GM12878 (cell line): Measurements from ENCODE around the gene TXLNG. TPM values are rescaled to one million over a fixed set of nuclear protein-coding genes. Genes with fewer than 3 reads are reported as not detected.
A peak's percentile ranks its signal among the peaks of the same experiment; 100 is the strongest.

ENCODE experiments used
- ATF2 ChIP-seq: IDR thresholded peaks from 2 replicates; pipeline ENCODE4 v1.6.1; 2012; ENCODE audit warnings: low read length, inconsistent platforms
- BHLHE40 ChIP-seq, 2 experiments: fragments of 450-650 bp in 1 of 2; IDR thresholded peaks; 2 replicates each; pipeline ENCODE4 v1.6.1; 2011 to 2017; ENCODE audit warnings: low read depth in 2 of 2, borderline replicate concordance in 1 of 2, improper control_type of control experiment in 1 of 2, low read length in 1 of 2, mild to moderate bottlenecking in 1 of 2
- CHD4 ChIP-seq: fragments of 200-600 bp; sonication (generic); IDR thresholded peaks from 2 replicates; pipeline ENCODE4 v1.6.1; 2016; ENCODE audit warnings: mild to moderate bottlenecking
- E2F8 ChIP-seq: fragments of 450-650 bp; IDR thresholded peaks from 2 replicates; pipeline ENCODE4 v1.6.1; 2018; ENCODE audit warnings: mild to moderate bottlenecking, low read depth, moderate library complexity; ENCODE audit not compliant: partially characterized antibody
- FOXK2 ChIP-seq: fragments of 450-650 bp; IDR thresholded peaks from 2 replicates; pipeline ENCODE4 v1.6.1; 2017; ENCODE audit warnings: mild to moderate bottlenecking, moderate library complexity
- IRF4 ChIP-seq: IDR thresholded peaks from 2 replicates; pipeline ENCODE4 v1.6.1; 2011; ENCODE audit warnings: low read depth, low read length
- JUNB ChIP-seq: IDR thresholded peaks from 2 replicates; pipeline ENCODE4 v1.6.1; 2016; ENCODE audit warnings: antibody characterized with exemption, mild to moderate bottlenecking
- KDM1A ChIP-seq: fragments of 200-600 bp; sonication (generic); IDR thresholded peaks from 2 replicates; pipeline ENCODE4 v1.6.1; 2016; ENCODE audit warnings: borderline replicate concordance
- MTA3 ChIP-seq: IDR thresholded peaks from 2 replicates; pipeline ENCODE4 v1.6.1; 2012; ENCODE audit warnings: low read length, inconsistent platforms, borderline replicate concordance
- MYC ChIP-seq: IDR thresholded peaks from 2 replicates; pipeline ENCODE4 v1.6.1; 2011; ENCODE audit warnings: mild to moderate bottlenecking, low read length, moderate library complexity, inconsistent platforms; ENCODE audit not compliant: insufficient read depth, insufficient replicate concordance, insufficient read length, severe bottlenecking
- NFXL1 ChIP-seq: fragments of 450-650 bp; IDR thresholded peaks from 2 replicates; pipeline ENCODE4 v1.6.1; 2017; ENCODE audit warnings: antibody characterized with exemption, mild to moderate bottlenecking, borderline replicate concordance
- NFYA ChIP-seq: IDR thresholded peaks from 2 replicates; pipeline ENCODE4 v1.6.1; 2011; ENCODE audit warnings: low read depth, mild to moderate bottlenecking, low read length, improper control_type of control experiment, borderline replicate concordance
- POLR2A ChIP-seq: IDR thresholded peaks from 2 replicates; pipeline ENCODE4 v1.6.1; 2011; ENCODE audit warnings: low read depth, mild to moderate bottlenecking, low read length
- POLR2AphosphoS5 ChIP-seq: IDR thresholded peaks from 2 replicates; pipeline ENCODE4 v1.6.1; 2011; ENCODE audit warnings: mild to moderate bottlenecking, low read length, inconsistent platforms
- POU2F2 ChIP-seq: IDR thresholded peaks from 3 replicates; pipeline ENCODE4 v1.6.1; 2011; ENCODE audit warnings: low read depth, mild to moderate bottlenecking, low read length, borderline replicate concordance
- RFX5 ChIP-seq: IDR thresholded peaks from 2 replicates; pipeline ENCODE4 v1.6.1; 2011; ENCODE audit warnings: low read depth, low read length, improper control_type of control experiment
- SIN3A ChIP-seq: IDR thresholded peaks from 2 replicates; pipeline ENCODE4 v1.6.1; 2012; ENCODE audit warnings: low read depth, low read length, improper control_type of control experiment
- SIX5 ChIP-seq: IDR thresholded peaks from 2 replicates; pipeline ENCODE4 v1.6.1; 2011; ENCODE audit warnings: mild to moderate bottlenecking, low read depth, low read length, moderate library complexity; ENCODE audit not compliant: severe bottlenecking
- SMARCA5 ChIP-seq: fragments of 450-650 bp; IDR thresholded peaks from 2 replicates; pipeline ENCODE4 v1.6.1; 2017; ENCODE audit warnings: mild to moderate bottlenecking
- SRF ChIP-seq, 2 experiments: IDR thresholded peaks; 2 replicates each; pipeline ENCODE4 v1.6.1; 2011; ENCODE audit warnings: low read depth in 2 of 2, low read length in 2 of 2, mild to moderate bottlenecking in 1 of 2, moderate library complexity in 1 of 2
- TAF1 ChIP-seq: IDR thresholded peaks from 2 replicates; pipeline ENCODE4 v1.6.1; 2011; ENCODE audit warnings: mild to moderate bottlenecking, low read depth, low read length, borderline replicate concordance
- ZNF217 ChIP-seq: fragments of 450-650 bp; IDR thresholded peaks from 2 replicates; pipeline ENCODE4 v1.6.1; 2017; ENCODE audit warnings: antibody characterized with exemption, mild to moderate bottlenecking
- ZNF24 ChIP-seq: fragments of 450-650 bp; IDR thresholded peaks from 2 replicates; pipeline ENCODE4 v1.6.1; 2017; ENCODE audit warnings: antibody characterized with exemption, mild to moderate bottlenecking
- polyA plus RNA-seq, 11 experiments: library from polyadenylated mRNA; depleted of rRNA in 4 of 11; unstranded in 6 of 11; stranded (reverse) in 5 of 11; fragments of >200 nt; fragmentation: Nextera tagmentation in 4 of 11; fragmentation: Illumina TruSeq in 1 of 11; extraction: Ambion mirVana in 4 of 11; extraction: Trizol in 1 of 11; gene quantifications; 1 replicate in 1 of 11; 2 replicates in 10 of 11; pipeline versions ENCODE4 v1.2.1 to v1.2.3, GENCODE V29; 2011 to 2016; ENCODE audit warnings: inconsistent platforms in 2 of 11, missing spikeins in 2 of 11, low read depth in 1 of 11
- total RNA-seq, 4 experiments: library from RNA; depleted of rRNA in 3 of 4; stranded (reverse); fragments of >200 nt in 3 of 4; fragmentation: Illumina TruSeq in 1 of 4; extraction: Trizol in 1 of 4; gene quantifications; 2 replicates each; pipeline versions ENCODE4 v1.2.1 to v1.2.3, GENCODE V29; 2013 to 2021
- TF ChIP-seq, protein P1 (sequence below): fragments of 450-650 bp; conservative IDR thresholded peaks from 2 replicates; pipeline ENCODE4 v1.6.1; 2017; ENCODE audit warnings: mild to moderate bottlenecking, moderate library complexity

TXLNG gene
- total and polyA plus RNA-seq, 10 of the 15 experiments (the other 5 are each of a cell fraction or from before 2014, with no cell fraction given): 9.9 to 40.7 (median 19.5) TPM

DNA sequence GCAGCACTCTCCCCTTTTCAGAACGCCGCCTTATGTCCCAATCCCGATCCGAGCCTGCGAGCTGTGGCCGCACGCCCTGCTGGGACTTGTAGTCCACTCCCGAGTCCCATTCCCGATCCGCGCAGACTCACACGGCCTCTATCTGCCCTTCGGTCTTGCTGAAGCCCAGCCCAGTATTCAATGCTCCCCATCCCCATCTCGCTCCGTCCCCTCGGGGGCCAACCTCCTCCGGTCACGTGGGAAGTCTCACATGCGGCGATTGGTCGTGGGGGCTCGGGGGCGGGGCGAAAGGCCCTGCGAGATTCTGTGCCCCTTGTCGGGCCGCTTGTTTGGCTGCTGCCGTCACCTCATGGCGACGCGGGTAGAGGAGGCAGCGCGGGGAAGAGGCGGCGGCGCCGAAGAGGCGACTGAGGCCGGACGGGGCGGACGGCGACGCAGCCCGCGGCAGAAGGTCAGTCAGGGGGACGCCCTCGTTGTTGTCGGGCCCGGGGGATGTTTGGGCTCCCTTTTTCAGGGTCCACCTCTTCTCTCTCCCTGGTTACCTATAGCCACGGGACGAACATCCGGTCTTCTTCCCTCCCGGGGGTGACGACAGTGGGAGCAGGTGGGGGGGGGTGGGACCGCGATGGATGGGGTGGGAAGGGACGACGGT is at the start of gene TXLNG (continued):
- no peak; the same call in 1 of the 2 replicates for TF ChIP-seq SMARCA5
- TF ChIP-seq SRF (IDR thresholded peaks at IDR 0.05; ENCODE audit: low read depth in 2 of 2, low read length in 2 of 2): peak in 1 of 2 experiments; percentile 75; a peak in 2 of 4 replicates
- no peak for TF ChIP-seq NFXL1
- peak; percentile 19 for TF ChIP-seq MYC
- TF ChIP-seq, protein P1, sequence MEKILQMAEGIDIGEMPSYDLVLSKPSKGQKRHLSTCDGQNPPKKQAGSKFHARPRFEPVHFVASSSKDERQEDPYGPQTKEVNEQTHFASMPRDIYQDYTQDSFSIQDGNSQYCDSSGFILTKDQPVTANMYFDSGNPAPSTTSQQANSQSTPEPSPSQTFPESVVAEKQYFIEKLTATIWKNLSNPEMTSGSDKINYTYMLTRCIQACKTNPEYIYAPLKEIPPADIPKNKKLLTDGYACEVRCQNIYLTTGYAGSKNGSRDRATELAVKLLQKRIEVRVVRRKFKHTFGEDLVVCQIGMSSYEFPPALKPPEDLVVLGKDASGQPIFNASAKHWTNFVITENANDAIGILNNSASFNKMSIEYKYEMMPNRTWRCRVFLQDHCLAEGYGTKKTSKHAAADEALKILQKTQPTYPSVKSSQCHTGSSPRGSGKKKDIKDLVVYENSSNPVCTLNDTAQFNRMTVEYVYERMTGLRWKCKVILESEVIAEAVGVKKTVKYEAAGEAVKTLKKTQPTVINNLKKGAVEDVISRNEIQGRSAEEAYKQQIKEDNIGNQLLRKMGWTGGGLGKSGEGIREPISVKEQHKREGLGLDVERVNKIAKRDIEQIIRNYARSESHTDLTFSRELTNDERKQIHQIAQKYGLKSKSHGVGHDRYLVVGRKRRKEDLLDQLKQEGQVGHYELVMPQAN: peak; percentile 42
- TF ChIP-seq ZNF24: no peak
- TF ChIP-seq BHLHE40 (IDR thresholded peaks at IDR 0.05; ENCODE audit: borderline replicate concordance in 1 of 2, low read depth in 2 of 2, low read length in 1 of 2): peak; percentile 5 to 62; a peak in 2 of 4 replicates
- TF ChIP-seq ATF2: no peak
- no peak for TF ChIP-seq MTA3
- no peak for TF ChIP-seq JUNB
- TF ChIP-seq NFYA: no peak
- TF ChIP-seq IRF4: peak; percentile 70
- no peak; the same call in 1 of the 2 replicates for TF ChIP-seq RFX5
- no peak for TF ChIP-seq ZNF217
- TF ChIP-seq SIN3A: peak; percentile 82; the same call in 1 of the 2 replicates
- peak; percentile 93 for TF ChIP-seq POLR2AphosphoS5
- peak; percentile 86 for TF ChIP-seq TAF1
- TF ChIP-seq POLR2A: peak; percentile 96
- TF ChIP-seq POU2F2: no peak; the same call in 2 of the 3 replicates
- TF ChIP-seq E2F8: no peak
- TF ChIP-seq KDM1A: no peak
- TF ChIP-seq CHD4: no peak
- TF ChIP-seq FOXK2: no peak
- TF ChIP-seq SIX5: peak; percentile 77
